H1 (cell line): ENCODE results near the gene CNRIP1. TPM values are rescaled to one million over a fixed set of nuclear protein-coding genes. Genes with fewer than 3 reads are reported as not detected.

Source experiments
- CTCF ChIA-PET: fragments of 300-600 bp; sonication (Branson Sonifier 250); formaldehyde crosslinking; loops from one replicate; lab custom pipeline; 2021; ENCODE audit not compliant: partially characterized antibody; lab: Charles Lee
- POLR2A ChIA-PET: fragments of 300-600 bp; sonication (Branson Sonifier 250); formaldehyde crosslinking; loops from one replicate; lab custom pipeline; 2021; ENCODE audit warnings: inconsistent platforms; ENCODE audit not compliant: partially characterized antibody; lab: Charles Lee
- DNase-seq, 2 experiments: peaks; one replicate each; pipeline versions ENCODE4 v3.0.0 to v3.0.0-alpha.2; 2010 to 2022; ENCODE audit warnings: low spot score in 2 of 2, low read depth in 1 of 2, mixed read lengths in 1 of 2
- FAIRE-seq: peaks from 2 replicates; lab custom pipeline; 2011; peaks lifted over from hg19 to GRCh38; lab: Jason Lieb, UNC
- H2AFZ ChIP-seq: 2 replicates; pipeline ENCODE4 v1.8.1; 2012; ENCODE audit warnings: low read length, inconsistent platforms
- H2AK5ac ChIP-seq: 2 replicates; pipeline ENCODE4 v1.6.1; 2013; ENCODE audit warnings: low read depth, low read length
- H2BK120ac ChIP-seq: replicated peaks from 2 replicates; pipeline ENCODE3; 2013; ENCODE audit warnings: low read depth, low read length, inconsistent platforms
- H2BK12ac ChIP-seq: 2 replicates; pipeline ENCODE4 v1.6.1; 2013; ENCODE audit warnings: low read depth, low read length
- H2BK15ac ChIP-seq: 2 replicates; pipeline ENCODE4 v1.6.1; 2013; ENCODE audit warnings: low read length
- H2BK20ac ChIP-seq: 2 replicates; pipeline ENCODE4 v1.6.1; 2013; ENCODE audit warnings: low read length
- H2BK5ac ChIP-seq: 2 replicates; pipeline ENCODE4 v1.6.1; 2013; ENCODE audit warnings: low read depth, low read length
- H3K14ac ChIP-seq: 2 replicates; pipeline ENCODE4 v1.6.1; 2013; ENCODE audit warnings: inconsistent platforms; ENCODE audit not compliant: insufficient read length
- H3K18ac ChIP-seq: 2 replicates; pipeline ENCODE4 v1.6.1; 2013; ENCODE audit warnings: low read length; ENCODE audit errors: extremely low read depth
- H3K23ac ChIP-seq: 2 replicates; pipeline ENCODE4 v1.6.1; 2013; ENCODE audit warnings: inconsistent platforms; ENCODE audit not compliant: insufficient read length
- H3K23me2 ChIP-seq: 2 replicates; pipeline ENCODE4 v1.6.1; 2013; ENCODE audit warnings: low read depth, low read length
- H3K27ac ChIP-seq: 2 replicates; pipeline ENCODE4 v1.6.1; 2011; ENCODE audit warnings: low read depth, low read length, inconsistent platforms
- H3K27me3 ChIP-seq, 4 experiments: replicated peaks in 1 of 4; 1 replicate in 1 of 4; 2 replicates in 3 of 4; pipeline versions ENCODE4 v1.6.1 to v1.8.1; 2011 to 2013; ENCODE audit warnings: low read length in 3 of 4, mild to moderate bottlenecking in 3 of 4, inconsistent platforms in 2 of 4, mixed read lengths in 2 of 4, moderate library complexity in 1 of 4; ENCODE audit not compliant: control insufficient read depth in 3 of 4, insufficient read depth in 3 of 4; ENCODE audit errors: extremely low read depth in 1 of 4
- H3K36me3 ChIP-seq, 4 experiments: 2 replicates each; pipeline versions ENCODE4 v1.6.1 to v1.8.1; 2011 to 2013; ENCODE audit warnings: mild to moderate bottlenecking in 4 of 4, low read length in 3 of 4, moderate library complexity in 2 of 4, control low read depth in 1 of 4, inconsistent platforms in 1 of 4; ENCODE audit not compliant: insufficient read depth in 4 of 4, control insufficient read depth in 2 of 4
- H3K4ac ChIP-seq: replicated peaks from 2 replicates; pipeline ENCODE3; 2013; ENCODE audit warnings: low read length, low read depth, mixed read lengths, inconsistent platforms; ENCODE audit not compliant: insufficient read length
- H3K4me1 ChIP-seq, 4 experiments: replicated peaks in 1 of 4; 1 replicate in 1 of 4; 2 replicates in 3 of 4; pipeline versions ENCODE4 v1.6.1 to v1.8.1; 2011 to 2013; ENCODE audit warnings: low read length in 3 of 4, inconsistent platforms in 2 of 4, mixed read lengths in 1 of 4; ENCODE audit not compliant: insufficient read depth in 4 of 4, control insufficient read depth in 3 of 4
- H3K4me2 ChIP-seq, 2 experiments: 2 replicates each; pipeline versions ENCODE4 v1.6.1 to v1.8.1; 2011 to 2013; ENCODE audit warnings: low read depth in 2 of 2, low read length in 2 of 2, control low read depth in 1 of 2, inconsistent platforms in 1 of 2, mild to moderate bottlenecking in 1 of 2; ENCODE audit not compliant: insufficient read depth in 1 of 2
- H3K4me3 ChIP-seq, 4 experiments: fragments of 200-600, 300-600 bp in 1 of 4; sonication (generic), shearing (Covaris generic), sonication (Bioruptor Twin) in 1 of 4; 2 replicates each; pipeline versions ENCODE4 v1.5.1 to v1.8.1; 2011 to 2016; ENCODE audit warnings: low read length in 4 of 4, low read depth in 3 of 4, control low read depth in 2 of 4, inconsistent platforms in 2 of 4, mild to moderate bottlenecking in 2 of 4, mixed read lengths in 1 of 4, moderate library complexity in 1 of 4; ENCODE audit not compliant: insufficient read depth in 2 of 4; ENCODE audit errors: extremely low read depth in 1 of 4
- H3K56ac ChIP-seq: replicated peaks from 2 replicates; pipeline ENCODE3; 2013; ENCODE audit warnings: low read depth, mild to moderate bottlenecking, mixed read lengths, low read length, inconsistent platforms; ENCODE audit not compliant: insufficient read length
- H3K79me1 ChIP-seq: 2 replicates; pipeline ENCODE4 v1.6.1; 2013; ENCODE audit warnings: low read depth, low read length, control low read depth
- H3K79me2 ChIP-seq, 2 experiments: 2 replicates each; pipeline versions ENCODE4 v1.6.1 to v1.8.1; 2012 to 2013; ENCODE audit warnings: low read length in 2 of 2, mild to moderate bottlenecking in 2 of 2, inconsistent platforms in 1 of 2; ENCODE audit not compliant: insufficient read depth in 2 of 2, control insufficient read depth in 1 of 2
- H3K9ac ChIP-seq, 4 experiments: replicated peaks in 1 of 4; 1 replicate in 1 of 4; 2 replicates in 3 of 4; pipeline versions ENCODE4 v1.6.1 to v1.8.1; 2011 to 2013; ENCODE audit warnings: low read depth in 3 of 4, low read length in 3 of 4, control low read depth in 2 of 4, mild to moderate bottlenecking in 2 of 4, moderate library complexity in 2 of 4, inconsistent platforms in 1 of 4; ENCODE audit errors: extremely low read depth in 1 of 4
- H3K9me3 ChIP-seq, 2 experiments: 2 replicates each; pipeline versions ENCODE4 v1.6.1 to v1.8.1; 2012 to 2013; ENCODE audit warnings: mild to moderate bottlenecking in 2 of 2, moderate library complexity in 2 of 2, control low read depth in 1 of 2, inconsistent platforms in 1 of 2, low read depth in 1 of 2, low read length in 1 of 2, mixed read lengths in 1 of 2; ENCODE audit not compliant: insufficient read depth in 2 of 2
- H4K20me1 ChIP-seq, 2 experiments: replicated peaks in 1 of 2; 2 replicates each; pipeline versions ENCODE3 to v1.8.1; 2011 to 2013; ENCODE audit warnings: inconsistent platforms in 2 of 2, low read length in 2 of 2, mild to moderate bottlenecking in 1 of 2; ENCODE audit not compliant: insufficient read depth in 2 of 2, control insufficient read depth in 1 of 2
- H4K5ac ChIP-seq: 2 replicates; pipeline ENCODE4 v1.6.1; 2013; ENCODE audit warnings: low read length, low read depth, mixed read lengths, inconsistent platforms; ENCODE audit not compliant: insufficient read length
- H4K8ac ChIP-seq: 2 replicates; pipeline ENCODE4 v1.8.0; 2013; ENCODE audit warnings: mild to moderate bottlenecking, moderate library complexity, low read length, inconsistent platforms; ENCODE audit not compliant: insufficient read depth; ENCODE audit errors: extremely low read depth
- H4K91ac ChIP-seq: replicated peaks from 2 replicates; pipeline ENCODE3; 2013; ENCODE audit warnings: low read length, mixed read lengths, inconsistent platforms; ENCODE audit not compliant: insufficient read length
- BACH1 ChIP-seq: IDR thresholded peaks from 2 replicates; pipeline ENCODE4 v1.6.1; 2012; ENCODE audit warnings: low read length, improper control_type of control experiment
- BRCA1 ChIP-seq: IDR thresholded peaks from 2 replicates; pipeline ENCODE4 v1.6.1; 2012; ENCODE audit warnings: low read depth, low read length, improper control_type of control experiment
- MAFK ChIP-seq: IDR thresholded peaks from 2 replicates; pipeline ENCODE4 v1.6.1; 2012; ENCODE audit warnings: low read depth, mild to moderate bottlenecking, improper control_type of control experiment, low read length
- WGBS, 2 experiments: shearing (Covaris generic) in 1 of 2; methylation state at CpG; one replicate each; pipeline versions ENCODE4 v1.1.6 to v1.1.7; 2013 to 2015; ENCODE audit warnings: low lambda C conversion rate in 2 of 2, mixed read lengths in 2 of 2, inconsistent platforms in 1 of 2, low coverage in 1 of 2, missing lambda C conversion rate in 1 of 2; ENCODE audit not compliant: insufficient replicate concordance in 2 of 2, insufficient coverage in 1 of 2, insufficient read length in 1 of 2; ENCODE audit errors: extremely low coverage in 1 of 2, missing lambda C conversion rate in 1 of 2; 5-methylcytosine and 5-hydroxymethylcytosine counted together
- polyA plus RNA-seq, 7 experiments: library from polyadenylated mRNA; depleted of rRNA in 3 of 7; stranded (reverse) in 5 of 7; unstranded in 2 of 7; fragments of >200 nt in 5 of 7; fragments of 200-250 nt in 2 of 7; gene quantifications; 1 replicate in 5 of 7; 2 replicates in 1 of 7; 4 replicates in 1 of 7; pipeline versions ENCODE4 v1.2.1 to v1.2.3, GENCODE V29; 2011 to 2013; ENCODE audit warnings: missing spikeins in 2 of 7, mixed read lengths in 2 of 7
- total RNA-seq: library from RNA; stranded (reverse); fragmentation: NEBNext Ultra II Directional; extraction: Animal tissue kit (Norgen Biotek cat#: 25700); gene quantifications from 2 replicates; pipeline ENCODE4 v1.2.1, GENCODE V29; 2021

CNRIP1 gene
- total and polyA plus RNA-seq, 2 of the 8 experiments (the other 6 are each of a cell fraction or from before 2014, with no cell fraction given), result 4.6 to 7.0 TPM

DNA sequence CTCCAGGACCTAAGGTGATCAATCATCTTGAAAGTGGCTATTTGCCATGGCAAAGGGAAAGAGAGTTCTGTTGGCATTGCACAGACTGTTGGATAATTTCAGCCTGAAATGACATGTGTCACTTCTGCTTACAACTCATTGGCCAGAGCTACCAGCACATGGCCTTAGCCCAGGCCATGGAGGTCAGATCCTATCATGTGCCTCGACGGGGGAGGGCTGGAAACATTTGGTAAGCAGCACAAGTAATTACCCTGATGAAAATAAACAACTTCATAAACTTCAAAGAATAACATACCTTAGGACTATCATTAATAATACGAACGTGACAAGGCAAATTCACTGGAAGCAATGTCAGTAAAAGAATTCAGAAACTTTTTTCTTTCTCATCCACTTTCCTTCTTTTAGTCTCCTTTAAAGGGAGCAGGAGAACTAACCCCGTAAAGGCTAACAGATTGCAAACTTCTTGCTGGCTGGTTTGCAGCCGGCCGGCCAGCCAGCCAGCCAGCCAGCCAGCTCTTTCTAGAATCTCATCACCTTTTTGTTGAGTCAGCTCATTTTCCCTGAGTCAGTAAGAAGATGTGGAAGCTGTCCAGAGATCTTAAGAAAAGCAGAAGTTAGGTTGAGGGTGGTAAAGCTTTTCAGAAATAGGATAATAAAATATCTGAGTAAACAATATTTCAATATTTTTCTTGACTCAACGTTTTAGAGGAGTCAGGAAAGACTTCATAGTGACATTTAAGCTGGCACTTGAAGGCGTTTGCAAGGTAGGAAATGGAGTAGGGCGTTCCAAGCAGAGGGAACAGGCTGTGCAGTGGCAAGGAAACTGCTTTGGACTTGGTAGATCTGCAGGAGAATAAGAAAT lies 31.9 kb downstream of the CNRIP1 start:
- Histone ChIP-seq H2BK5ac (no peak overlapping the region), H3K4me1 (no peaks in the 10 kb centered on the region), H3K14ac (no peak overlapping the region), H3K27ac (no peak overlapping the region), H3K79me2 (no peaks in the 10 kb centered on the region), H3K4me2 (no peak overlapping the region), H2BK12ac (no peak overlapping the region), H3K9ac (no peak overlapping the region), H3K4ac (no peak overlapping the region), H2BK120ac (no peak overlapping the region), H2AK5ac (no peak overlapping the region), H4K5ac (no peak overlapping the region), H2AFZ (no peak overlapping the region), H4K20me1 (no peaks in the 10 kb centered on the region), H2BK20ac (no peak overlapping the region), H4K91ac (no peak overlapping the region), H3K36me3 (no peaks in the 10 kb centered on the region), H3K4me3 (no peak overlapping the region), H3K23me2 (no peaks in the 10 kb centered on the region), H4K8ac (no peak overlapping the region), H3K9me3 (no peaks in the 10 kb centered on the region), H3K23ac (no peak overlapping the region), H3K18ac (no peak overlapping the region), H3K56ac (no peak overlapping the region), H3K27me3 (no peaks in the 10 kb centered on the region), H2BK15ac (no peak overlapping the region), H3K79me1 (no peaks in the 10 kb centered on the region)
- ChIA-PET CTCF (interaction anchor here (1.3 to 6.1 kb wide), 2 partner anchors 8 to 164 kb away, joined by 3 to 44 read pairs; no protein-coding TSS in a partner anchor), POLR2A (no interaction called here)
- TF ChIP-seq BRCA1, result no peak
- TF ChIP-seq BACH1, result peak; percentile 90
- TF ChIP-seq MAFK, result peak; percentile 94
- DNase-seq (no peak), FAIRE-seq (no peak)
- 77% methylated on average over 10 of the region's 10 CpGs; no CpG with 5 or more reads in 1 of the 2 experiments for WGBS, 2 experiments
